Non-pigmented ciliary epithelial cell (primary cell): ENCODE data around the gene PHLPP1.

ENCODE experiments used
- DNase-seq: peaks from one replicate; pipeline ENCODE4 v3.0.0-alpha.2; 2010; ENCODE audit warnings: low read depth

The PHLPP1 gene

DNA sequence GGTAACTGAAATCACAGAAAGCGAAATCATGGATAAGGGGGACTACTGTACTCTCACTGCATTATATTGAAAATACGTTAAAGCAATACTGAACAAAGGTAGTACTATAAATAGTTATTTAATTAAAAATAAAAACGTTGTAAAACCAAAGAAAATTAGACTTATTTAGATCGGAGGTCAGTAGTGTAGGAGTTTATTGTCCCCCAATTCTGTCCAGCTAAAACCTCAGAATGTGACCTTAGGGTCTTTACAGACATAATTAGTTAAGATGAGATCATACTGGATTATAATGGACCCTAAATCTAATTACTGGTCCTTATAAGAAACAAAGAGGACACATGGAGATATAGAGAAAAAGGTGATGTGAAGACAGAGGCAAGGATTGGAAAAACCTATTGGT lies 95.3 kb downstream of the PHLPP1 start:
- no peak for DNase-seq

- no peak for DNase-seq
Measured at GRCh38 chr18:62811674-62812073, 96.3 kb downstream of the PHLPP1 start.

GRCh38 chr18:62812242-62812641 lies 96.9 kb downstream of the PHLPP1 start:
- DNase-seq = no peak

GRCh38 chr18:62812876-62813275 lies 97.5 kb downstream of the PHLPP1 start:
- no peak for DNase-seq

DNA sequence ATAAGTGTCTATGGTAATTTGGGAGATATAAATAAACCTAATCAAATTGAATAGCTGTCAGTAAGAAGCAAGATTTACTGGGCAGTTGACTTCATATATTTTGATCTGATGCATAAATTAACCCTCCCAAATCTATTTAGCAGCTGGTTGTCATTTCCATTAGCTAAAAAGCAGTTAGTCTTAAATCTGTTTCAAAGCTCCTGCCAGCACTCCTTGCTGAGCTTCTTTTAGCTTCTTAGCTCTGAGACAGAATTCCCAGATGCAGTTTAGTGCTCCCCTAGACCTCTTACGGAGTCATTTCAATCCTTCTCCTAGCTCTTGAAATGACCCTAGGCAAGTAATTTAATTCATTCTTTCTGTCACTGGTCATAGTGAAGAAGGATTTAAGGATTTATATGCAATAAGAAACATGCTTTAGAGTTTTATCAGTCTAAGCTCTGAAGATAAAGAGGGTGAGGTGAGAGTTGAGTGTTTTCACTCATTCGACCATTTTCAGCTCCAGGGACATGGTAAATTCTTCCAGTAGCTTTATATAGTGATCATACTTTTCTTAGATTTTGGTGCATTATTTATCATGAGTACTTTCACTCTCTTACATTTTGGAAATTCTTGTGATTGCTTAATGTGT lies 98.9 kb downstream of the PHLPP1 start:
- no peak for DNase-seq

DNA sequence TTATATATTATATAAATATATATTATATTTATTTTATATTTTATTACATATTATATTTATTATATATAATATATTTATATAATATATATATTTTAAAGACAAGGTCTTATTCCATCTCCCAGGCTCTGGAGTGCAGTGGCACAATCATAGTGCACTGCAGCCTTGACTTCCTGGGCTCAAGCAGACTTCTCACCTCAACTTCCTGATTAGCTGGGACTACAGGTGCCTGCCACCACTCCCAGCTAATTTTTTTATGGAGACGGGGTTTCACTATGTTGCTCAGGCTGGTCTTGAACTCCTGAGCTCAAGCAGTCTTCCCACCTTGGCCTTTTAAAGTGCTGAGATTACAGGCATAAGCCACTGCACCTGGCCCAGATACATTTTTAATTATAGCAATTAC lies 110.0 kb downstream of the PHLPP1 start:
- no peak for DNase-seq

DNA sequence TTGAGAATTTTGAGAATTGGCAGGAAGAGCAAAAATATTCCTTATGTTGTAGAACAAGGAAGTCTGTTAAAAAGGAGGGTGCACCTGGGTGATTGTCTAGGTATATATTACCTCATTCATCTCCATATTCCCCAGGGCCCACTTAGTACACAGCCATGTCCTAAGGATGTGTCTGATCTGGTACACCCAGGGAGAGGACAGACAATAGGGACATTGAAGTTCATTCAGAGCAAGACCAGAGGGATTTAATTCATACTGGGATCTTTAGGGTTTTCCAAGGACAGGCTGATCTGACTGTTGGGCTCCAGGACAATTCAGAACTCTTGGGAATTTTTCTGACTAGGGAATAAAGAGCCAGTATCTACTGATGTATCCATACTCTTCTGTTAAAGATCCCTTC lies 112.1 kb downstream of the PHLPP1 start:
- DNase-seq = no peak

DNA sequence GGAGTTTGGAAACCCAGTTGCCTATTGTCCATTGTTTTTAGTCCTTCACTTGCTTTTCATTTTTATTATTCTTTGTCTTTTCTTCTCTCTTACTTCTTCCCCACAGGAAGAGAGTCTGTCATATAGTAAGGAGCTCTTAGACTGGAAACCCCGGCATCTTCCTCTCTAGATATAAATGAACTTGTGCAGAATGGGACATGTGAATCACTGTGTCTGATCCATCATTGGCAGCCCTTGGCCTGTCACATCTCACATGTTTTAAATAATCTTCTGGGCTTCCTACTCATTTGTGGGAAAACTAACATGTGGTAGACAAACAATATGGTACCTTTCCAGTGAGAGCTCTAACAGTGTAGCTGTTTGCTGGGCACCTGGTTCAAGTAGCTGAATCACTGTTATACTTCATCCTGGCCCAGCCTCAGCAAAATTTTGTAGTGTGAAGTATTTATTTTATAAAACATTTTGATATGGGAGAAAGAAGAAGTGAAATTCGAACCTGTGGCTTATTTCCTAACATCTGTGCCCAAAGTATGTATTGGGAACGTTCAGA lies 112.8 kb downstream of the PHLPP1 start:
- no peak for DNase-seq

- DNase-seq = no peak
Measured at GRCh38 chr18:62828852-62829251, 113.5 kb downstream of the PHLPP1 start.

GRCh38 chr18:62829936-62830335 lies 114.6 kb downstream of the PHLPP1 start:
- DNase-seq = no peak

DNA sequence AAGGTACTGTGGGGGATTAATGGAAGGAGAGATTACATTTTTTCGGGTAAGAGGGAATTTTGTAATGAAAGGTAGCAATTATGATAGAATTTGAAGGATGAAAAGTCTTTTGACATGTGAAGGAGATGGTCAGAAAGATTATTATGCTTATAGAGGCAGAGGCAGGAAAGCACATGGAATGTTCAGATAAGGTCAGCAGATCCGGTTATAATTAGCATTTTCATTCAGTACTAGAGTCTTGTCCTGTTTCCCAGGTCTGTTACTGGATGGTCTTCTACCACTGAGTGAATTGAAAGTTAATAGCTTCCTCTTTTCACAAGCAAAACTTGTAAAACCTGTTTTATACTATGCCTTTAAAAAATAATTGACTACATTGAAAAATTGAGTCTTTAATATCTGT lies 116.9 kb downstream of the PHLPP1 start:
- DNase-seq = no peak

- no peak for DNase-seq
Measured at GRCh38 chr18:62833494-62833893, 118.2 kb downstream of the PHLPP1 start.

DNA sequence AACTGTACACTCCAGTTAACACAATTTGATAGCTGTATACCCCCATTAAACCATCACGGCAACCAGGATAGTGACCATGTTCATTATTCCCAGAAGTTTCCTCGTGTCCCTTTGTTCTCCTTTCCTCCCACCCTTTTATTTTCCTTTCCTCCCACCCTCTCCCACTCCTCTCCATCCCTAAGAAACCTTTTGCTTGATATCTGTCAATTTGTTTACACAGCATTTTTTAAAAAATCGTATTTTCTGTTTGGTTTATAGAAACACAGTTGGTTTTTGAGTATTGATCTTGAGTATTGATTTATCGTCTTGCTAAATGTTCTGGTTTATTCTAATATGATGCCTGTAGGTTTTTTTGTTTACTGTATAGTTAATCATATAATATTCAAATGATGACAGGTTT lies 119.4 kb downstream of the PHLPP1 start:
- no peak for DNase-seq

GRCh38 chr18:62837011-62837410 lies 121.7 kb downstream of the PHLPP1 start:
- DNase-seq = no peak

- no peak for DNase-seq
Measured at GRCh38 chr18:62838475-62839098, 123.2 kb downstream of the PHLPP1 start.

DNA sequence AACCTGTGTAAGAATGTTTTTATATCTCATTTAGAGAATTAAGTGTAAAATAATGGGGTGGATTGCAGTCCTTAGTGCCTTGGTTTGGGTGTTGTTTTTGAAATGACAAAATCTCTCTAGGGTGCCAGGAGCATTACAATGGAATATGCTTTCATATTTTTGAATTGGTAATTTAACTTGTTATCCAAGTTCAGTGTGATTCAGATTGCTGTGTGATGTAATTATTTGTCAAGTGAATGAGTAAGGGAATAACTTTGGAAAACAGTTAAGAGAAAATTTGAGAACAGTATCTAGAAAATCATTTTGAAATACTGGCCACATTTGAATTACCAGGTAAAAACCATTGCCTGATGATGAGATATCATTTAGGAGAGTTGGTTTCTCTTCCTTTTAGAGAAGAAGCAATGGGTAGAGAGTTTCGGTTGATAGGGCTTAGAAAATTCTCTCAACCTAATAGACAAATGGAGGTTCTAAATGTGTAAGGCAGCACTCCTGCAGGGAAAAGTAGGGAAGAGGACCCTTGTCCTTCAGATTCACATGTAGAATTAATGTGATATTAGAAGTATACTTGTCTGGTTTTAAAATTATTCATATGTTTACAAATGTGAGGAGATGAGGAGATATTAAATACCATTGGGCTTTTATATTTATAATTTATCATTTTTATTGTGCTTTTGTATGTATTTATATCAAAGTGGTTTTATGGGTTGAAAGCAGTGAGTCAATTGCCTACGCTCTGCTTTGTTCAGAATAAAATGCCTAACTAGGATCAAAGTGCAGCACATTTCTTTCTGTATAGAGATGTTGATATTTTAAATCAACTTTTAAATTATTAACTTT lies 124.8 kb downstream of the PHLPP1 start:
- DNase-seq = no peak

DNA sequence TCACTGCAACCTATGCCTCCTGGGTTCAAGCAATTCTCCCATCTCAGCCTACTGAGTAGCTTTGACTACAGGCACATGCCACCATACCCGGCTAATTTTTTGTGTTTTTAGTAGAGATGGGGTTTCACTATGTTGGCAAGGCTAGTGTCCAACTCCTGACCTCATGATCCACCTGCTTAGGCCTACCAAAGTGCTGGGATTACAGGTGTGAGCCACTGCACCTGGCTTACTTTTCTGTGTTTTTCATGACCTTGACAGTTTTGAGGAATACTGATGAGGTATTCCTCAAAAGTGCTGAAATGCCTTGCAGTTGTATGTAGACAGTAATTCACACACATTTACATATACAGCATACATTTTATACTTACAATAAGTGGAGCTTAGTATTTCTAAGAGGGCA lies 126.1 kb downstream of the PHLPP1 start:
- no peak for DNase-seq

DNA sequence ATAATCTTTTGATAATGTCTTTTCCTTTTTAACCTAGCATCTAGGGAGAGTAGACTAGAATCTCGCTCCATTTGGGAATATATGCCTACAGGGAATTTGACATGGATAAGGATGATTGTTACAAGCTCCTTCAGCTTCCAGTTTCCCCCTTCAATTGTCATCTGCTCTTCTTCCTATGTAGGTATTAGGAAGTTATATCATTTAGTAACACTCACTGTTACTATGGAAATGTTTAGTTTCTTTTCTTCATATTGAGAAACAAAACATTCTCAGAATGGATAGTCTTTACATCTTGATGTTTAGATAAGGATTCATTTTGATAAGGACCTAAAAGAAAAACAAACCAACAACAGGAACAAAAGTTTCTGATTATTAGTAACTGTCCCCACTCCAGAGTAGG lies 127.6 kb downstream of the PHLPP1 start:
- no peak for DNase-seq

DNA sequence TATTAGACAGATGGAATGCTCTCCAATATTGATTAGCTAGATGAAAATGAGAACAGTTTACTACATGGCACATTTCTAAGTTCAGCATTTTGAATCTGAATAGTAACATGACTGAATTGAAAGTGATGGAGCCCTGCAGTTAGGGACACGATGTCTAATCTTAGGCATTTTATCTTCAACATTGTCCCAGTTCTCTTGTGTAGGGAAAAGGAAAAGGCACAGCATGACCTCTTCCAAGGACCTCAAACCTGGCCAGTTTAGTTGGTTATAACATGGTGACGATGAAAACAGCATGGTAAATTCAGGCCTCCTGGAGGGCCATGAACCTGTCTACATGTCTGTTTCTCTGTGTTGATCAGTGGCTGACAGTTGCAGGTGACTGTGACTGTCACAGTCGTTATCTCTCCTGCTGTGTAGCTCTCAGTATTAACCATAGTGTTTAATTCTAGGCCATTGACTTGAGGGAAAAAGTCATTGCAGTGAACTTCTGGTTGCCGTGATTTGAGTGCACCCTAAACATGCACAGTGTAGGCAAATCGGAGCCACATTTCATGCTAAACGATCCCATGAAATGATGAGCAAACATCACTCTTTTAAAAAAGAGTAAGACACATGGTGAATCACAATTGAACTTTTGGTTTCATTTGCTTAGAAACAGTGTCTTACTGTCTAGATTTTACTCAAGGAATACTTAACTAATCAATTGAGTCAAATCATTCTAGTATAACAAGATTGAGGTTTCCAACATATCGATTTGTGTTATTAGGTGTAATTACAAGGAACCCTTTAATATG lies 129.7 kb downstream of the PHLPP1 start:
- DNase-seq = no peak

- no peak for DNase-seq
Measured at GRCh38 chr18:62846313-62846712, 131.0 kb downstream of the PHLPP1 start.

DNA sequence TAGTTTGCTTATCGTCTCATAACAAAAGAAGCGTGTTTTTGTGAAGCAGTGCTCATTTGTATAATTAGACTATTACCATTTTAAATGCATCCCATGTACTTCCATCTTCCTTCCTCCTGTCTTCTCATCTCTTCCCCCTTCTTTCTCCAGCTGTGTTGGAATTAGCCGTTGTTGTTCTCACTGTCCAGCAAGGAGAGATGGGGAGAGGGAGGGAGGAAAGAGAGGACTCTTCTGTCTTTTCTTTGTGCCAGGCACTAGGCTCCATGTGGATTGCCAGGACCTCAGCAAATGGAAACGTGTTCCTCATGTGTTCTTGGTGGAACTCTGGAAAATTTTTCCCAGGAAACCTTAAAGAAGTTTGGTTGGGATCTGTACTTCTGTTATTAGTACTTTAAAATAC lies 131.7 kb downstream of the PHLPP1 start:
- no peak for DNase-seq

DNA sequence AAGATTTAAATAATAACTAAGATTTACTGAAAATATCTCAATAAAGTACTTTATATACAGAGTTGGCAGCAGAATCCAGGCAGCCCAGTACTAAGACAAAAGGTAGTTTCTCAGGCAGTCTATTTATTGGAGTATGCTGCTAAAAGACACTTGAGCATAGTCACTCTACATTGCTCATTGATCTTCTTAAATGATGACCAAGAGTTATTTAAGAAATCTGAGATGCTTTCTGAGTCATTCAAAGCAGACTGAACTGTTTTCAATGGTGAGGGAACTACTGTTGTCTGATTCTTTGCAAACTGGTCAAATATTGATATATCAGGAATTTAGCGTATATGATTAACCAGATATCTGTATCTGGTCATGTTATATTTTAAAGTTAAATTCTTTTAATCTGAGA lies 133.6 kb downstream of the PHLPP1 start:
- DNase-seq = no peak
